Activated CD4-positive, alpha-beta memory T cell treated with anti-CD3 and anti-CD28 coated beads for 36 hours (primary cell): ENCODE measurements around the gene TBC1D1. TPM values are rescaled to one million over a fixed set of nuclear protein-coding genes. Genes with fewer than 3 reads are reported as not detected.
"Not testable (repeated sequence)": the region's sequence is repeated elsewhere in the genome, so short reads cannot be mapped to it uniquely, and the experiment has no call there.

ENCODE experiments used
- CTCF ChIA-PET: fragments of 350-600 bp; sonication (Branson Sonifier 250); formaldehyde crosslinking; loops from one replicate; lab custom pipeline; 2021; ENCODE audit warnings: antibody characterized with exemption, inconsistent platforms; lab: Charles Lee
- POLR2A ChIA-PET: fragments of 350-600 bp; sonication (Branson Sonifier 250); formaldehyde crosslinking; loops from one replicate; lab custom pipeline; 2021; ENCODE audit warnings: antibody characterized with exemption; lab: Charles Lee
- DNase-seq: peaks from one replicate; pipeline ENCODE4 v3.0.0-alpha.2; 2020
- H3K27ac Mint-ChIP-seq: one replicate; pipeline ENCODE4 v1.8.0; 2021; ENCODE audit warnings: mixed read lengths
- H3K27me3 Mint-ChIP-seq: one replicate; pipeline ENCODE4 v1.8.0; 2021; ENCODE audit warnings: mixed read lengths
- H3K36me3 Mint-ChIP-seq: one replicate; pipeline ENCODE4 v1.8.0; 2021; ENCODE audit warnings: mixed read lengths
- H3K4me1 Mint-ChIP-seq: one replicate; pipeline ENCODE4 v1.8.0; 2021; ENCODE audit warnings: low read depth, mixed read lengths
- H3K4me3 Mint-ChIP-seq: one replicate; pipeline ENCODE4 v1.8.0; 2021; ENCODE audit warnings: mild to moderate bottlenecking, mixed read lengths
- H3K9me3 Mint-ChIP-seq: one replicate; pipeline ENCODE4 v1.8.0; 2021; ENCODE audit warnings: mixed read lengths
- intact Hi-C: fragments of 100-400 bp; cut with micrococcal nuclease; formaldehyde crosslinking; loops from one replicate; pipeline ENCODE4 v1.15.1; 2023
- total RNA-seq, 2 experiments: library from RNA; stranded (reverse); gene quantifications; one replicate each; pipeline ENCODE4 v1.2.3, GENCODE V29; 2021

Gene TBC1D1
- total RNA-seq, 2 experiments from 2014 or later = 67.6 to 70.4 TPM

DNA sequence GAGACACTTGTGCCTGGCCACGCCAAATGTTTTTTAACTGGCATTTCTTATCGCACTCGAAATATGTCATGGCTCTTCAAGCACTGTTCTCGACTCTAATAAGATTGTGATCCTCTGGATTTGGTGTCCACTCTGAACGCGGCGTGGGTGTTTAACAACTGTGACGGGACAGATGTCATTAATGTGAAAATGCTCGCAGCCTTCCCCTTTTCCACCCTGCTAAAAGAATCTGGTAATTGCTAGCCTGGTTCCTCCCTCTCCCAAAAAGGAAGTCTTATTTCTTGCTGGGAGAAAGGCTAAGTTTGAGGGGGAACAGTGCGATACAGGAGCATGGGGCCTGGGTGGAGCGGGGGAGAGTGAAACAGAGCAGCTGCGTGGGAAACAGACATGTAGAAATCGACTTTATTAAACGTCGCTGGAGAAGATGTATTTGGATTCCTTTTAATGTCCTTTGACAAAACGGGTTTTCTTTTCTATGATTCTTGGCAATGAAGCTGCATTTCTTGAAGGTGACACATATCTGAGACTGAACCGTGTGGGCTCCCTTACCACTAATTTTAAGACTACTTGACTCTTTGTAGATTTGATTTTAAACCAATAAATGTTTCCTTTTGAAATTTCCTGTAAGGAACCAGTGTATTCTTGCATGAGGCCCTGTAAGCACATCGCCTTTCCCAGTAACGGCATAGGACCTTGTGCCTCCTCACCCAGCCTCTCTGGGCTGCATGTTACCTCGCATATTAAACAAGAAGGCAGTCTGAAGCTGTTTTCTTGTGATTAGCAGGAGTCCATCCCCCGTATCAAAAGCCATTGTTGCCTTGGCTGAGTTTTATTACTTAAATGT lies 17.8 kb downstream of the TBC1D1 start:
- intact Hi-C loops = loop anchor here (5.0 kb wide), 1 partner anchor 64 kb away; no protein-coding TSS in a partner anchor
- POLR2A ChIA-PET = no interaction called here
- peaks cover 25% of the 10 kb centered on the region for H3K4me1 Mint-ChIP-seq

DNA sequence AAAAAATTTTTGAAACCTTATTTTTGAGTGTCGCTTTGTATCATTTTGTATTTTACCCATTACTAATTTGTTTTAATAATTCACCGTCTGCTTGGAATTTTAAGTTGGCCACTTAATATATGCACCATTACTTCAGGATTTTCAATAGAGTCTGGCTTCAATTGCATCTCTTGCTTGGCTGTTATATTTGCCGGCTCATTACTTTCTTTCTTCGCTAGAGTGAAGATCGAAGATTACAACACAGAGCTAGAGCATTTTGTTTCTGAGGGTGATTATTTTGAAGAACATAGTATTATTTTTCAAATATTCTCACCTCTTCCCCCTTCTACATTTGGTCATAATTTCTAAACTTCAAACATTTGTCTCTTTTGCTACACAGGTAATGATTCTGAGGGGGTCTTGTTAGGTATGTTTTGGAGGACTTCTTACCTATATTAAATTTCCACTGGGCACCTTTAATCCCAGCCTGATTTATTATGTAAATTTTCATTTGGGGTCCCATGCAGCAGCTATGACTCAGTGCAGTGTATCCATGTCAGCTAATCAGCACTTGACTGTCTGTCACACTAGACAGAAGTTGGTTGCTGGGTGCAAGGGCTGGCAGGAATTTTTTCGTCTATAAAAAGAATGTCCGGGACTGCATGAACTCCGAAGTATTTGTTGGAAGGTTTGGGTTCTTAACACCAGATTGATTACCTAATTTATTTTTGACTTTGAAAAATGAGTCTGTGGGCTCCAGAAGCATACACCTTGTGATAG lies 18.6 kb downstream of the TBC1D1 start:
- no peak for DNase-seq
- no peak overlapping the region for H3K4me3 Mint-ChIP-seq
- H3K9me3 Mint-ChIP-seq = no peaks in the 10 kb centered on the region
- ChIA-PET CTCF (no interaction called here), POLR2A (no interaction called here)
- no peaks in the 10 kb centered on the region for H3K27me3 Mint-ChIP-seq
- intact Hi-C loops = loop anchor here (5.0 kb wide), 1 partner anchor 63 kb away; no protein-coding TSS in a partner anchor
- peaks cover 25% of the 10 kb centered on the region for H3K4me1 Mint-ChIP-seq
- H3K36me3 Mint-ChIP-seq = no peaks in the 10 kb centered on the region
- no peak overlapping the region for H3K27ac Mint-ChIP-seq

More for the DNA sequence above, 17.8 kb downstream of the TBC1D1 start:
- no peak for DNase-seq
- Mint-ChIP-seq H3K36me3 (no peaks in the 10 kb centered on the region), H3K4me3 (no peak overlapping the region), H3K9me3 (no peaks in the 10 kb centered on the region), H3K27ac (no peak overlapping the region), H3K27me3 (no peaks in the 10 kb centered on the region)
- CTCF ChIA-PET = no interaction called here

DNA sequence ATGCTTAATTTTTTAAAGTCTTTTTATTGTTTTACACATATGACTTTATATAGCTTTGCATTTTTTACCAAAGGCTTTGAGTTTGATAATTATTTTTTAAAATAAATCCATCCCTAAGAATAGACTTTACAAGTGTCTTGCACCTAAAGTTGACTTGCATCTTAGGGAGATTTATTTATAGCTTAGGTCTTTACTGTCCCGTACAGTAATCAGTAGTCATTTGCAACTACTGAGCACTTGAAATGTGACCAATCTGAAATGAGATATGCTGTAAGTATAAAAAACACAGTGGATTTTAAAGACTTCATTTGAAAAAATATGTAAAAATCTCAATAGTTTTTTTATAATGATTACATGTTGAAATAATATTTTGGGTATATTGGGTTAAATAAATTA lies 19.2 kb downstream of the TBC1D1 start:
- intact Hi-C loops = no loop called here
- H3K9me3 Mint-ChIP-seq = no peaks in the 10 kb centered on the region
- H3K27me3 Mint-ChIP-seq = no peaks in the 10 kb centered on the region
- CTCF ChIA-PET = no interaction called here
- H3K4me1 Mint-ChIP-seq = peaks cover 22% of the 10 kb centered on the region
- no peak for DNase-seq
- no peak overlapping the region for H3K4me3 Mint-ChIP-seq
- POLR2A ChIA-PET = no interaction called here
- H3K27ac Mint-ChIP-seq = no peak overlapping the region
- no peaks in the 10 kb centered on the region for H3K36me3 Mint-ChIP-seq

DNA sequence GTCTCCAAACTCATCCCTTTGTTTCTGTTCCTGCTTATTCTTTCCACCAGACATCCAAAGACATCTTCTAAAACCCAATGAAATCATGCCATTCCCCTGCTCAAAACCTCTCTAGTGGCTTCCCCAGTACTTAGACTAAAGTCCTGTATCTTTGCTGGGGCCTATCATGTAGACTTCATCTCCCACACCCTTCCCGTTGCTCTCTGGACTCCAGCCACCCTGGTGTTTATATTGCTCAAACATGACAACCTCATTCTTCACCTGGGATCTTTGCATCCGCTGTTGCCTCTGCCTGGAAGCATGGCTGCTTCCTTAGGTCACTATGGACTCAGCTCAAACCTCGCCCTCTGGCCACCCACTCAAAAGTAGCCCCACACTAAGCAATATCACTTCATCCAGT lies 23.7 kb downstream of the TBC1D1 start:
- H3K36me3 Mint-ChIP-seq = peaks cover 4% of the 10 kb centered on the region
- no peaks in the 10 kb centered on the region for H3K9me3 Mint-ChIP-seq
- no peak overlapping the region for H3K4me3 Mint-ChIP-seq
- no peaks in the 10 kb centered on the region for H3K27me3 Mint-ChIP-seq
- DNase-seq = no peak
- intact Hi-C loops = no loop called here
- POLR2A ChIA-PET = no interaction called here
- CTCF ChIA-PET = no interaction called here
- H3K4me1 Mint-ChIP-seq = peaks cover 5% of the 10 kb centered on the region
- H3K27ac Mint-ChIP-seq = no peak overlapping the region

DNA sequence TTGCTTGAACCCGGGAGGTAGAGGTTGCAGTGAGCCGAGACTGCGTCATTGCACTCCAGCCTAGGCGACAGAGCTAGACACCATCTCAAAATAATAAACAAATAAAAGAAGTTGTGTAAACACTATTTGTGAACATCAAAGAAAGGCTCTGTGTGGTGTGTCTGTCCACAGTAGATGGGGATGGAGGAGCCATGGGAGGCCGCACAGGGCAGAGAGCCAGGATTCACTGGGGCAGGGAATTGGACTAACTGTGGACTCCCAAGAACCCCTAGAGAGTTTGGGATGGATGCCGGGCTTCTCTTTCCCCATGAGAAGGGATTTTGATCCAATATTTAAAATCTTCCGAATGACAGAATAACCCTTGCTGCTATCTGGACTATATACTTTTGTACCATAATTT lies 26.5 kb downstream of the TBC1D1 start:
- DNase-seq = no peak
- H3K4me1 Mint-ChIP-seq = peaks cover 5% of the 10 kb centered on the region
- POLR2A ChIA-PET = no interaction called here
- intact Hi-C loops = no loop called here
- no peak overlapping the region for H3K4me3 Mint-ChIP-seq
- H3K27ac Mint-ChIP-seq = no peak overlapping the region
- no peaks in the 10 kb centered on the region for H3K27me3 Mint-ChIP-seq
- H3K36me3 Mint-ChIP-seq = peaks cover 6% of the 10 kb centered on the region
- CTCF ChIA-PET = interaction anchor here (0.7 to 1.4 kb wide), 2 partner anchors 53 to 225 kb away, joined by 3 read pairs; no protein-coding TSS in a partner anchor
- no peaks in the 10 kb centered on the region for H3K9me3 Mint-ChIP-seq

DNA sequence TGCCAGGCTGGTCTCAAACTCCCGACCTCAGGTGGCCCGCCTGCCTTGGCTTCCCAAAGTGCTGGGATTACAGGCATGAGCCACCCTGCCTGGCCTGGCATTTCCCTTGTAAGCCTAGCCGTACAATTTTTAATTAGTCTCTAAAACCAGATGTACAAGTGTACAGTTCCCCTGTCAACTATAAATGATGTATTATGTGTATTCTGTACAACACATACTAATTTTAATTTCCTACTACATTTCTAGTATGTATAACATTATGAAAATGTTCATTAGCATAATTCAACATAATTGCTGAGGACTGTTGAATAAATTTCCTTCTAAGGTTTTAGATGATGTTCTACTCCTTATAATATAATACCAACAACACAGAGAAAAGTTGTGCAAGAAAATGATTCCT lies 27.8 kb downstream of the TBC1D1 start:
- H3K27me3 Mint-ChIP-seq = no peaks in the 10 kb centered on the region
- H3K27ac Mint-ChIP-seq = no peak overlapping the region
- no peaks in the 10 kb centered on the region for H3K9me3 Mint-ChIP-seq
- ChIA-PET POLR2A (interaction anchor here (0.8 kb wide), 1 partner anchor 27 kb away, joined by 3 read pairs; no protein-coding TSS in a partner anchor), CTCF (no interaction called here)
- H3K4me3 Mint-ChIP-seq = no peak overlapping the region
- H3K36me3 Mint-ChIP-seq = peaks cover 6% of the 10 kb centered on the region
- DNase-seq = no peak
- peaks cover 5% of the 10 kb centered on the region for H3K4me1 Mint-ChIP-seq
- intact Hi-C loops = no loop called here

DNA sequence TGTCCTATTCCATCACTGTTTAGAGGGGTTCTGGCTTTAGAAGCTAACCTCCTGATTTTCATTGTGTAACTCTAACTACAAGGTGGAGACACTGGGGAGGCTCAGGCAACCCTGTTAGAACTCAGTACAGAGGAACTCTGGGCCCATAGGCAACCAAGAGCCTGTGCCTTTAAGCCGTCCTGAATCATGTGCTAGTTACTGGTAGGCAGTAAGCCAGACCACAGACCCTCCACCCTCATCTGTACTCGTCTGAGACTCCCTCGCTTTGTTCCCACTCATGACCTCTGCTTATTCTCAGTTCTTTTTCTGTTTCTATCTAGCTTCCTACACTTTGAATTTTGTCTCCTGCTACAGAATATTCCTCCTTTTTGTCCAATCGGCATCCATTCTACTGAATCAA lies 31.4 kb downstream of the TBC1D1 start:
- ChIA-PET CTCF (interaction anchor here (0.6 kb wide), 1 partner anchor 26 kb away, joined by 4 read pairs; no protein-coding TSS in a partner anchor), POLR2A (no interaction called here)
- intact Hi-C loops = no loop called here
- DNase-seq = no peak
- peaks cover 6% of the 10 kb centered on the region for H3K4me1 Mint-ChIP-seq
- no peak overlapping the region for H3K4me3 Mint-ChIP-seq
- no peaks in the 10 kb centered on the region for H3K9me3 Mint-ChIP-seq
- H3K36me3 Mint-ChIP-seq = peaks cover 2% of the 10 kb centered on the region
- no peak overlapping the region for H3K27ac Mint-ChIP-seq
- no peaks in the 10 kb centered on the region for H3K27me3 Mint-ChIP-seq

DNA sequence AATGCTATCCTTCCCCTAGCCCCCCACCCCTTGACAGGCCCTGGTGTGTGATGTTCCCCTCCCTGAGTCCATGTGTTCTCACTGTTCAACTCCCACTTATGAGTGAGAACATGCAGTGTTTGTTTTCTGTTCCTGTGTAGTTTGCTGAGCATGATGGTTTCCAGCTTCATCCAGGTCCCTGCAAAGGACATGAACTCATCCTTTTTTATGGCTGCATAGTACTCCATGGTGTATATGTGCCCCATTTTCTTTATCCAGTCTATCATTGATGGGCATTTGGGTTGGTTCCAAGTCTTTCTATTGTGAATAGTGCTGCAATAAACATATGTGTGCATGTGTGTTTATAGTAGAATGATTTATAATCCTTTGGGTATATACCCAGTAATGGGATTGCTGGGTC lies 32.2 kb downstream of the TBC1D1 start:
- H3K9me3 Mint-ChIP-seq, H3K27me3 Mint-ChIP-seq, H3K36me3 Mint-ChIP-seq, CTCF ChIA-PET, DNase-seq, intact Hi-C loops, H3K4me3 Mint-ChIP-seq, POLR2A ChIA-PET, H3K27ac Mint-ChIP-seq: not testable (repeated sequence)
- H3K4me1 Mint-ChIP-seq = peaks cover 11% of the 10 kb centered on the region

DNA sequence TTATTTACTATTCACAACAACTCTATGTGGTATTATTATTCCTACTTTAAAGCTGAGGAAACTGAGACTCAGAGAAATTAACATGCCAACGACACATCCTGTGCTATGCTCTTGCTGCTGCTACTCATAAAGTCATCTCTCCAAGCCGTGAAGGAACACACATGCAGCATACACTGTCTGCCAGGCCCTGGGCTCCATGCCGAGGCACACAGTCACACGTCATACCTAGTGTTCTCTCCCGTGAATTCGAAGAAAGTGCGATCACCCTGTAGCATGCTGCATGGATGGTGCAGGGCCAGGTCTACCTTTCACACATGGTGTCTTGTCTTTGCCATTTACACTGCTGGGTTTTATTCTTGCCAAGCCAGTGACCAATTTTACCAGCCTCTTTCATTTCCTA lies 34.1 kb downstream of the TBC1D1 start:
- no peak overlapping the region for H3K27ac Mint-ChIP-seq
- peaks cover 30% of the 10 kb centered on the region for H3K4me1 Mint-ChIP-seq
- H3K4me3 Mint-ChIP-seq = no peak overlapping the region
- DNase-seq = no peak
- intact Hi-C loops = no loop called here
- ChIA-PET POLR2A (no interaction called here), CTCF (no interaction called here)
- H3K27me3 Mint-ChIP-seq = no peaks in the 10 kb centered on the region
- H3K36me3 Mint-ChIP-seq = peaks cover 6% of the 10 kb centered on the region
- no peaks in the 10 kb centered on the region for H3K9me3 Mint-ChIP-seq

DNA sequence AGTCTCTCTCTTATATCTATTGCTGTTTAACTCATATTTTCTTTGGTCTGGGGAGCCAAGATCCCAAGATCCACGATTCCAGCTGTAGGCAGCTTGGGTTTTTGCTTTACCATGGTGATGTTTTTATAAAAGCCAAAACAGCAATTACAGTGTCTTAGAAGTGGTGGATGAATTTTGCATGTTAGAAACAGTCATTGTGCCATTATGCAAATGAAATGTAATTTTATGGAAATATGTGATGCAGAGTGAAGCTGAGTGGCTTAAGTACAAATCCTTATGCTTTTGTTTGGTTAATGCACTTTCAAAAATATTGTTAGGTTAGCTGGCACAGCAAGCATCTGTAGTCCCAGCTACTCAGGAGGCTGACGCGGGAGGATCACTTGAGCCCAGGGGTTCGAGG lies 36.5 kb downstream of the TBC1D1 start:
- Mint-ChIP-seq H3K27me3 (no peaks in the 10 kb centered on the region), H3K36me3 (peaks cover 3% of the 10 kb centered on the region), H3K4me1 (peaks cover 27% of the 10 kb centered on the region), H3K4me3 (no peak overlapping the region), H3K27ac (no peak overlapping the region), H3K9me3 (no peaks in the 10 kb centered on the region)
- intact Hi-C loops = no loop called here
- CTCF ChIA-PET = interaction anchor here (2.2 kb wide), 1 partner anchor 43 kb away, joined by 7 read pairs; no protein-coding TSS in a partner anchor
- POLR2A ChIA-PET = no interaction called here
- no peak for DNase-seq

DNA sequence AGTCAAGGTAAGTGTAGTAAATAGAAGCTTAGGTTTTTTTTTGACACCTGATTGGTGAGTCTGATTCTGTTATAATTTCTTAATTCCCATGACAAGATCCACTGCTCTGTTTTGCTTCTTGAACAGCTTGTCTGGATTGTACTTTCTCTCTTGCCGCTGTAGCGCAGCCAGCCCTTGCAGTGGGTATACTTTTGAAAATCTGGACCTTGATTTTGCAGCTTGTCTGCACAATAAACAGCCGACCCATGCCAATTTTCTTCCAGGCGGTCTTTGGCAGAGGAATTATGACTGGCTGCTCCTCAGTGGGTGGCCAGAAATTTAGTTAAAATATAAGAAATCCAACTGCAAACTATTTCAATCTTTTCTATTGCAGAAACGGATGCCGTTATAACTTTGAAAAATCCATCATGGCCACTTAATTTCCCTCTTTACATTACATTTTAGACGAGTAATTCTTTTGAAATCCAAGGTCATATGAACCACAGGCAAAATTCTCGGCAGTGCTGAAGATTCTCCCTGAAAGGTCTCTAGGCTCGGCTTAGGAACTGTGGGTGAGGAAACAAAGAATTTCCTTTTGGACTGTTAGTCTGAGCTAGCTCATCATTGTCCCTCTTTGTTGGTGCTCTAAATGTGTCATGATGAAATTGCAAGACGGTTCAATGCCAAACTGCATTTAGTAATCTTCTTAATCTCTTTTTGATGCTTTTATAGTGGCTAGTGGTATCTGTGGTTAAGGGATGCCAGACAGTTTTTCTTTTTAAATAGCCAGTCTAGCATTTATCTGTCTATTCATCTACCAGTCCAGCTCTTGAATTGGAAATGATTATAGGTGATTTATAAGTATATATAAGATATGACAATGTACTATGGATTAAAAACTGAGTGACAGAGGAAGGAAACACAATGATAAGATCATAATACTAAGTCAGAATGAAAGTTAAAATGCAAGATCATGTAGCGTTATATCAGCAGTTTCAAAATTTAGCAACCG lies 37.8 kb downstream of the TBC1D1 start:
- Mint-ChIP-seq H3K9me3 (peaks cover 2% of the 10 kb centered on the region), H3K27ac (no peak overlapping the region), H3K4me3 (no peak overlapping the region), H3K36me3 (peaks cover 6% of the 10 kb centered on the region), H3K4me1 (peaks cover 29% of the 10 kb centered on the region), H3K27me3 (no peaks in the 10 kb centered on the region)
- POLR2A ChIA-PET = interaction anchor here (1.0 kb wide), 1 partner anchor 207 kb away, joined by 3 read pairs; no protein-coding TSS in a partner anchor
- CTCF ChIA-PET = interaction anchor here (1.1 to 2.2 kb wide), 3 partner anchors 23 to 50 kb away, joined by 3 to 7 read pairs (median 4); no protein-coding TSS in a partner anchor
- no peak for DNase-seq
- intact Hi-C loops = loop anchor here (1.0 kb wide), 2 partner anchors 36 to 50 kb away; no protein-coding TSS in a partner anchor
